ENCODE data around the gene DLG5. TPM values are rescaled to one million over a fixed set of nuclear protein-coding genes. Genes with fewer than 3 reads are reported as not detected.

DLG5 gene
- total and polyA plus RNA-seq, 9 of the 15 experiments (the other 6 are each of a cell fraction or from before 2014, with no cell fraction given), result 1.4 to 26.8 (median 11.2) TPM

GRCh38 chr10:77907900-77908717 lies 18.4 kb downstream of the DLG5 start (continued):
- peak; percentile 35; the same call in 1 of the 2 replicates for TF ChIP-seq MGA (IDR thresholded peaks at IDR 0.05)
- TF ChIP-seq MECOM (CRISPR knock-in tag; IDR thresholded peaks at IDR 0.05), result 0 out of 2 replicates have a peak, but pooled peaks have one; percentile 41
- TF ChIP-seq HDGF (IDR thresholded peaks at IDR 0.05), result peak; percentile 57; the same call in 1 of the 2 replicates
- TF ChIP-seq ARID2 (IDR thresholded peaks at IDR 0.05), result peak; percentile 84
- TF ChIP-seq E2F6 (IDR thresholded peaks at IDR 0.05; ENCODE audit: borderline replicate concordance in 1 of 2, extremely low read depth in 1 of 2, insufficient read depth in 1 of 2, insufficient read length in 1 of 2, low read depth in 1 of 2, low read length in 1 of 2, poor library complexity in 1 of 2, severe bottlenecking in 1 of 2), result peak in 1 of 2 experiments; percentile 48
- 0 out of 2 replicates have a peak, but pooled peaks have one; percentile 13 for TF ChIP-seq MTA2 (IDR thresholded peaks at IDR 0.05; ENCODE audit: low read depth)
- TF ChIP-seq STAT5B (CRISPR knock-in tag; IDR thresholded peaks at IDR 0.05), result no peak
- TF ChIP-seq CTBP1 (IDR thresholded peaks at IDR 0.05; ENCODE audit: borderline replicate concordance), result peak; percentile 41; the same call in 1 of the 2 replicates
- peak; percentile 27; the same call in 1 of the 2 replicates for TF ChIP-seq MTA3 (IDR thresholded peaks at IDR 0.05; ENCODE audit: borderline replicate concordance)
- TF ChIP-seq MYC (IDR thresholded peaks at IDR 0.05; ENCODE audit: low read depth, low read length), result peak; percentile 82
- TF ChIP-seq MYC (CRISPR knock-in tag; IDR thresholded peaks at IDR 0.05; ENCODE audit: borderline replicate concordance, low read depth), result no peak
- TF ChIP-seq ZNF586 (CRISPR knock-in tag; conservative IDR thresholded peaks at IDR 0.05), result no peak
- TF ChIP-seq HEY1 (CRISPR knock-in tag; IDR thresholded peaks at IDR 0.05; ENCODE audit: borderline replicate concordance), result no peak
- no peak for TF ChIP-seq HDAC2 (IDR thresholded peaks at IDR 0.05)
- peak in 1 of 2 experiments; percentile 49; a peak in 2 of 4 replicates for TF ChIP-seq RCOR1 (IDR thresholded peaks at IDR 0.05; ENCODE audit: borderline replicate concordance in 1 of 2, low read depth in 2 of 2, low read length in 2 of 2)
